DMS 273 (cell line): ENCODE results near the gene TSC22D1.
A peak's percentile ranks its signal among the peaks of the same experiment; 100 is the strongest.
"Not testable (repeated sequence)": the region's sequence is repeated elsewhere in the genome, so short reads cannot be mapped to it uniquely, and the experiment has no call there.

Experiments
- DNase-seq: peaks from one replicate; lab custom pipeline; 2025; ENCODE audit not compliant: unreplicated experiment; lab: John Stamatoyannopoulos, UW

The TSC22D1 gene

GRCh38 chr13:44507639-44508038 lies 68.5 kb downstream of the TSC22D1 start:
- DNase-seq, result no peak

DNA sequence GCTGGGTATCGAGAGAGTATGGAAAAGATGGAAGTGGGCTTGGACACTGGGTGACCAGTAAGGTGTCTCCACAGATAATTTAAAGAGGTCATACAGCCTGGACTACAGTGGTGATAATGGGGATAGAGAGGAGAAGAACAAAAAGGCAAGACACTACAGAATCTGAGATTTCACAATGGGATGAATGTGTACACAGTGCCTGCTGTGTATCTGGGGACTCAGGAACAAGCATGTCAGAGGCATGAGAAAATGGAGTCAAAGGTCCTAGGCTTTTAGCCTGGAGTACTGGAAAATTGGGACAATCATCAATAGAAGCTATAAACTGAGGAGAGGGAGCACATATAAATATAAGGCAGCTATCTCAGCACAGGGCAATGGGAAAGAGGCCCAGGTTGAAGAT lies 69.4 kb downstream of the TSC22D1 start:
- DNase-seq, result no peak

GRCh38 chr13:44506251-44506650 lies 69.9 kb downstream of the TSC22D1 start:
- DNase-seq, result no peak

DNA sequence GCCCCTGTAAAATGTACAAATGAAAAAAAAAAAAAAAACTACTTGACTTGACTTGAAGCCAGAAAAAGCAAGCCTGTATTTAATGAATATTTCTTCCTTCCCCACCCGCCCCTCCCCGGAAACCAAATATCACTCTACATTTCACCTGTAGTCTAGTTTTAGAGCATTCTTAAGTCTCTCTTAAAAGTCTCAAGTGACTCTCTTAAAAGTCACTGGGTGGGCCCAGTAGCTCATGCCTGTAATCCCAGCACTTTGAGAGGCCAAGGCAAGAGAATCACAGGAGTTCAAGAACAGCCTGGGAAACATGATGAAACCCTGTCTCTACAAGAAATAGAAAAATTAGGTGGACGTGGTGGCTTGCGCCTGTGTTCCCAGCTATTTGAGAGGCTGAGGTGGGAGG lies 72.0 kb downstream of the TSC22D1 start:
- no peak for DNase-seq

- DNase-seq, result peak; percentile 1
These were observed 77.2 kb downstream of the TSC22D1 start for GRCh38 chr13:44498969-44499368.

- DNase-seq, result no peak
These were observed 77.6 kb downstream of the TSC22D1 start for GRCh38 chr13:44498502-44498901.

DNA sequence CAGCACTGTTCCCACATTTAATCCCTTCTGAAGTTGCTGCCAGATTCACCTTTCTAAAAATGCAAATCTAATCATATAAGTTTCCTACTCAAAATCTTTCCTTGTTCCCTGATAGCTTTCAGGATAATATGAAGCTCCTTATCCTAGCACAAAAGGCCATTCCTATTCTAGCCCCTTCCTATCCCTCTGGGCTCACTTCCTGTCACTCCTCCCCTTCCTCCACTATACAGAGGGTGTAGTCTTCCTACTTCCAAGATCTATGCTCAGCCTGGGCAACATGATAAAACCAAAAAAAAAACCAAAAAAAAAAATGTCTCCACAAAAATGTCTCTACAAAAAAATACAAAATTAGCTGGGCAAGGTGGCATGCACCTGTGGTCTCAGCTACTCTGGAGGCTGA lies 78.3 kb downstream of the TSC22D1 start:
- DNase-seq, result no peak

DNA sequence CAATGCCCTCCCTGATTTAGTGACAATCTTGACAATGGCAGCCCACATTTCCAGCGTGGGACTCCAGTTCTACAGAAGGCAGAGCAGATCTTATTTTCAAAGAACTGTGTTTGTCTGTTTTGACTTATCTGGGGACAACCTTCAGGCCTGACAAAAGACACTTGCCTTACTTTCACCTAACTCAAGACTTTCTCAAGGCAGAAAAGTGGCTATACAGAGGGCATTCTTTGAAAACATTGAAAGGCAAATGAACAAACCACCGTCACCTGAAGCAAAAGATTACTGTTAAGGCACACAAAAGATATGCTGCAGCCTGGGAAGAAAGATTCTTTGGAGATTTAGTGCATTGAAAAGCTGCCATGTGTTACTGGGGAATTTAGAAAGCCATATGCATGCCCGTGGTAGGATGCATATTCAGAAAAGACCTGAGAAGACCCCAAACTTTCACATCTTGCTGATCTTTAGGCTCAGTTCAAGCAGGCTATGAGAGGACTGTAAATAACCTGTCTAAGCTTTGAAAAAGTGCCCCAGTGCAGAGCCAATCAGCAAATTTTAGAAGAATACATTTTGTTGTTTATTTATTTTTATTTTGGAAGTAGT lies 82.8 kb downstream of the TSC22D1 start:
- DNase-seq, result peak; percentile 4

DNA sequence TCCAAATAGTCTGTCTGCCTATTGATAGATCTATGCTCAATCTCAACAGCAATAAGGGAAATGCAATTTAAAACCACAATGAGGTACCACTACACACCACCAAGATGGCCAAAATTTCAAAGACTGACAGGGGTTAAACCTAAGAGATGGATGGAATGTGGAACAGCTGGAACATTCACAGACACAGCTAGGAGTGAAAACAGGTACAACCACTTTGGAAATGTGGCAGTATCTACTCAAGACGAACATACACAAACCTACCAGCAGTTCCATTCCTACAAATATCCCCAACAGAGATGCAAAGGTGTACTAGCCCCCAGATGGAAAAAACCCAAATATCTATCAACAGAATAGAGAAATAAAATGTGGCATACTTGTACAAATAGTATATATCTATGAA lies 86.4 kb downstream of the TSC22D1 start:
- DNase-seq, result no peak

DNA sequence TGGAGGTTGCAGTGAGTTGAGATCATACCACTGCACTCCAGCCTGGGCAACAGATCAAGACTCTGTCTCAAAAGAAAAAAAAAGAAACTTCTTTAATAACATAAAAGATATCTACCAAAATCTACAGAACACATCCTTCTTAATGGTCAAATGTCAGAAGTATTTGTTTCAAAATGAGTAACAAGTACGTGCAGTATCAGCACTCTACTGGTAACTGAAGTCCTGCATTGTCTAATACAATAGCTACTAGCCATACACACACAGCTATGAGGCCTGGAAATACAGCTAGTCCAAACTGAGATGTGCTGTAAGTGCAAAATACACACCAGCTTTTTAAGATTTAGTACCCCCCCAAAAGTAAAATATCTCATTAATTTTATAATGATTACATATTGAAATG lies 88.1 kb downstream of the TSC22D1 start:
- no peak for DNase-seq

- no peak for DNase-seq
These were observed 91.5 kb downstream of the TSC22D1 start for GRCh38 chr13:44484562-44485138.

DNA sequence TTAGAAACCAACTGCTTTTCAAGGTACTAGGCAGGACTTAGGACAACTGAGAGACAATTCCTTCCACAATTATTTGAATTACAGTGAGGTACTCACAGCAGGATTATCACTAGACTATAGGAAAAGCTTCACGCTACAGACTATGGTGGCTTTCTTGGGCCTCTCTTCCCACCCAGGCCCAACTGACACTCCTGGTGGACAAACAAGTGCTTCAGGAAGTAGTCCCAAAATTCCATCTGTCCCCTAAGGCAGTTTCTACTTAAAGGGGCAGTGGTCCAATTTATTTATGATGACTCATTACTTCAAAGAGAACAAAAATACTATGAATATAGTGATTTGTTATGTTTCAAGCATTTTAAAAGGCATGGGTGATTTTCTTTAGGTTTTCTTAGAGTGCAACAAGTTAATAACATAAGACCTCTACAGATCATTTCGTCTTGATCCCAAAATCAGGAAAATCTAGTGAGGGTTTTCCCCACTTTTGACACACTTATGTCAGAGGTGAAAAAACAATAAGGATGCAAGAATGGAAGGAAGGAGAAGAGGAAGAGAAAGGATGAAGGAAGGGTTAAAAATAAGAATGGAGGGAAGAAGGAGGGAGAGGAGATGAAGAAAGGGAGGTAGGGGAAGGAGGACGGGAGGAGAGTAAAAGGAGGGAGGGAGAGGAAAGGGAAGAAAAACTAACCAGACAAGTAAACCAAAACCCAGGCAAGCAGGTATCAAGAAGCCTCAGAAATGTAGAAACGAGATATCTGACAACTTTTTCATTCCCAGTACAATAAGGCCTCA lies 101.8 kb downstream of the TSC22D1 start:
- peak; percentile 41 for DNase-seq

GRCh38 chr13:44471686-44472085 lies 104.4 kb downstream of the TSC22D1 start:
- no peak for DNase-seq

DNA sequence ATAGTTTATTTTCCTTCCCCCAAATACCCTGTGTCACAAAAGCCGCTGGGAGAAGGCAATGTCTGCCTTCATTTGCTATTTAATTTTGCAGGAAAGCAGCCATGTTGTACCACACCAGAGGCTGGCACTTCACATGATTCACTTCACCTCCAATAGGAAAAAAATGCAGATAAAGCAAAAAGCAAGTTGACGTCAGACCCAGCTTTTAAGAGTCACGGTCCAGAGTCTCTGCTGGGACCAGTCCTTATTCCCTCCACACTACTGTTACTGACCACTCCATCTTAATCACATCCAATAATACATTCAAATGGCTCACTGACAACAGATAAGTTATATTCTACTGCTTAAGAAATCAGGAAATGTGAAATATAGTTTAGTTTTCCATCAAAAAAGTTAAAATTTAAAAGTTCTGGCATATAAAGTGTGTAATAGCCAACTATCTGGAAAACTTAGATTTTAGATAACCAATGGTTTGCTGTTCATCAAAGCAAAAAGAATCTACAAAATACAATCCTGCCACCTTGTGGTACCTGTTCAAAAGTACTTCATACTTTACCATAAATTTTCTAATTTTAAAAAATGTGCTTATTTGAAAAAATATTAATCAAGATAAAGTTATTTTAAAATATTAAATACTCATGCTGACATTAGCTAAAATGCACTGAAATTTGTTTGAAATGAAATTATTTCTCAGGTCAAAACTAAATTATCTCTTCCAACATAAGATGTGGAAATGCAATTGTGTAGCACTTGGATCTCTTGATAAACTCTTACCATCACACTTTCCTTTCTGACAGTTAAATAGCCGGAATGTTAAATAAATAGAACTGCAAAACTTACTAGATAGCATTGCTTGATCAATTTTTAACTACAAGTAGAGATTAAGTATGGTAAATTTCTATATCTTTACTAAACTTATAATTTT lies 105.2 kb downstream of the TSC22D1 start:
- peak; percentile 26 for DNase-seq

- no peak for DNase-seq
These were observed 107.3 kb downstream of the TSC22D1 start for GRCh38 chr13:44468874-44469273.

GRCh38 chr13:44465318-44465717 lies 110.8 kb downstream of the TSC22D1 start:
- no peak for DNase-seq

DNA sequence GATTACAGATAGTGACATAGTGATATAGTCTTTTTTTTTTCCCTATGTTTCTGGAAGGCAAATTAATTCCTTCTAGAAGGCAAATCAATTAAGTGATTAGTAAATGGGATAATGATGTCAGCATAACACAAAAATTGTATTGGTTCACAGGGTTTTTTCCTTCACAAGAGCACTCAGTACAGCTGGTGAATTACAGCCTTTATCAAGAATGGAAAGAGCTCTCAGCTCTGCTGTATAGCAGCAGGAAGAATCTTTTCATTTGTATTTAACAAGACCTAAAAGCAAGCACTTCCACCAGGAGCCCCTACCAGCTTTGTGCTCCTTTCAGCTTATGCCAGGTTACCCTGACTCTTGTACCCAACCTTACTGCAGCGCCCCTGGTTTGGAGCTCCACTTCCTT lies 111.7 kb downstream of the TSC22D1 start:
- DNase-seq, result no peak

GRCh38 chr13:44463759-44464158 lies 112.4 kb downstream of the TSC22D1 start:
- DNase-seq, result no peak

DNA sequence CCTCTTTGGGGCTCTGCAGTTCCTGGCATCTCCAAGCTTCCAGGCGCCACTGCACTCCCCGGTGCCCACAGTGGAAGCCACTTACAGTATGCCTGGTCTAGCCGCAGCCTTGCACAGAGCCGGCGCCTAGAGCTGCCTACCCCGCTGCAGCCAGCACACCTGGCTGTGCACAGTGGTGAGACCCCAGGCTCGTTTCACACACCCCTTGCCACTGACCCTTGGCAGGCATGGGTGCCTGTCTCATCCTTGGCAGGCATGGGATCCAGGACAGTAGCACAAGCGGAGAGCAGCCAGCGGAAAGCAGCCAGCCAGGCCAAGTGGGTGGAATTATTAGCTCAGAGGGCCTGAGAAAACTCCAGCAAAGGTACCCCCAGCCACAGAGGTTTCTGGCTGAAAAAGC lies 116.5 kb downstream of the TSC22D1 start:
- DNase-seq, result no peak

DNA sequence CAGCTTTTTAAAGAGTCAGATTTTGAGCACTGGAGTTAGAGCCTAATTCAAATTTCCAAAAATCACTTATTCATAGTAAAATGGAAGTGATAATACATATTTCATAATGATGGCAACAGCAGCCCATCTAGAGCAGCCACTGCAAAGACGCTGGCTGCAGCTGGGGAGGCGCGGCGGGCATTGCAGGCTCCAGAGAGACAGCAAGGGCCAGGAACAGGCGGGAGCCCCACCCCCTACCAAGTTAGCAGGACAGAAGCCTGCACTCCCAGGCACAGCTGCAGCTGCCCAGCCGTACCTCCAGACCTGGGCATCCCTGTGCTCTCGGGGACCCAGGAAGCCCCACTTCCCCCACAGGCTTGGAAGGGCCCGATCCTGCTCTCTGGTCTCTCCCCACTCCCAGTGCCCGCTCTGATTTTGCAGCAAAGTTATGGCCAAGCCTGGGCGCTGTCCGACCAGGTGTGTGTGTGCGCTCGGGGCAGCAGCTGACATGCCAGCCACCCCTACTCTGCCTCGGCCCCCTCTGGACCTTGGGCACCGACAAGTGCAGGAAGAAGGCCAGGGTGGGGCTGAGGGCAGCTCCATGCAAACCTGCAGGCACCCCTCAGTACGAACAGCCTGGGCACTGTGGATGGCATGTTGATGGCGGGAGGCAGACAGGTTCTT lies 117.7 kb downstream of the TSC22D1 start:
- no peak for DNase-seq

- not testable (repeated sequence) for DNase-seq
These were observed 119.9 kb downstream of the TSC22D1 start for GRCh38 chr13:44456212-44456611.
